Measurements from ENCODE around the gene TMCC1. TPM values are rescaled to one million over a fixed set of nuclear protein-coding genes. Genes with fewer than 3 reads are reported as not detected.

TMCC1 gene
- total and polyA plus RNA-seq, 12 donors = 5.3 to 36.0 (median 27.2) TPM

DNA sequence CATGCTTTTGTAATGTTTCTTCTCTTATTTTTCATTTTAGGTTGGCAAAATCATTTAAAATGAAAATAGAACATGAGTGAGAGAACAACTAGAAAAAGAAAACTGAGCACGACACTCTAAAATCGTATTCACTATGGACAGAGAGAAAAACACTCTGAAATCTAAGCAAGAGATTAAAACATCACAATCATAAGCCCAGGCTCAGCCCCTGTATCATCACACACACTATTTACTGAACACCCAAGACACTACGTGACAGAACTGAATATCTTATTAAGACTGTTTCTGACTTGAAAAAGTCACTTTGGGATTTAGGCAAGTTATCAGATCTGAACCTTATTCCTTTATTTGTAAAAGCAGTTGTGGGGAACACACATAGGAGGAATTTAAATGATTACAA, 204.5 kb downstream of the TMCC1 start:
- ATAC-seq (no peak), DNase-seq (no peak)
- Histone ChIP-seq H3K36me3 (no peaks in the 10 kb centered on the region), H3K4me1 (peaks cover 0 to 49% (median 21%) of the 10 kb centered on the region in 9 donors), H3K27me3 (no peaks in the 10 kb centered on the region), H3K4me3 (peak overlapping the region in 4 of 10 donors; percentile 44 to 56 (median 48)), H3K27ac (peak overlapping the region in 7 of 10 donors; percentile 49 to 82 (median 76)), H3K9me3 (no peaks in the 10 kb centered on the region)
- no peak for TF ChIP-seq CTCF (IDR thresholded peaks at IDR 0.05)
- 64 to 70% methylated on average over 3 of the region's 3 CpGs for WGBS, 2 donors
- intact Hi-C loops (cut with DNase I) = no loop called here

GRCh38 chr3:129688271-129688895, 205.1 kb downstream of the TMCC1 start:
- Histone ChIP-seq H3K4me3 (peak overlapping the region in 9 of 10 donors; percentile 6 to 56 (median 44)), H3K4me1 (peaks cover 0 to 49% (median 21%) of the 10 kb centered on the region in 9 donors), H3K36me3 (no peaks in the 10 kb centered on the region), H3K27ac (peak overlapping the region; percentile 35 to 82 (median 70)), H3K27me3 (no peaks in the 10 kb centered on the region), H3K9me3 (no peaks in the 10 kb centered on the region)
- TF ChIP-seq CTCF (IDR thresholded peaks at IDR 0.05) = peak in 1 of 9 donors; percentile 17
- WGBS, 2 donors = 24 to 28% methylated on average over 11 of the region's 11 CpGs
- DNase-seq (peak; percentile 59 to 75), ATAC-seq (peak; percentile 66 to 86 (median 82))
- intact Hi-C loops (cut with DNase I) = no loop called here

DNA sequence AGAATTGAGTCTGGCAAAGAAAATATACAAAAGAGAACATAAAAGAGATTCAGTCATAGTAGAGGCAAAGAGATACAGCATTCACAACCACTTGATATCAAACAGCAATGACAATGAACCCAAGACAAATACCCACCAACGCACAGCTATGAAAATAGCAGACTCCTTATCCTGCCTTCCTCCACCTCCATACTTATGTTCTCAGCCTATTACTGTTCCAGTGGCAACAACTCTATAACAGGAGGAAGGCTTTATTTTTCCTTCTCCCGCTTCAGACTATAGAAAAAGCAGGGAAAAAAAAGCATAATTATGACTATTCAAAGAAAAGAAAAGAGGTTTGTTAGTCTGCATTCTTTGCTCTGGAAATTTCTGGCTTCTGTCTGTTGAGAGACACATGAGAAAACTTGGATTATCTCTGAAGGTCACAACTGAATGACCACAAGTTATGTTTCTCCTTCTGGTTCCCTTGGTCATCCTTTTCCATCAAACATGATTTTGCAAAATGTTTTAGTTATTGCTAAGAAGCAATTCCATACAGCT, 205.9 kb downstream of the TMCC1 start:
- H3K27me3 ChIP-seq = no peaks in the 10 kb centered on the region
- peak in 3 of 8 donors; percentile 54 to 64 (median 63) for ATAC-seq
- peak overlapping the region in 9 of 10 donors; percentile 6 to 56 (median 44) for H3K4me3 ChIP-seq
- H3K27ac ChIP-seq = peak overlapping the region; percentile 35 to 82 (median 70)
- no peaks in the 10 kb centered on the region for H3K36me3 ChIP-seq
- intact Hi-C loops (cut with DNase I) = no loop called here
- H3K4me1 ChIP-seq = peaks cover 0 to 49% (median 21%) of the 10 kb centered on the region in 9 donors
- no peaks in the 10 kb centered on the region for H3K9me3 ChIP-seq
- no peak for TF ChIP-seq CTCF (IDR thresholded peaks at IDR 0.05)
- DNase-seq = no peak
- WGBS, 2 donors = 59 to 60% methylated on average over 2 of the region's 2 CpGs

- ATAC-seq = peak; percentile 38 to 78 (median 62)
- Histone ChIP-seq H3K9me3 (no peaks in the 10 kb centered on the region), H3K36me3 (no peaks in the 10 kb centered on the region), H3K4me1 (peaks cover 0 to 49% (median 21%) of the 10 kb centered on the region in 9 donors), H3K27me3 (no peaks in the 10 kb centered on the region), H3K4me3 (peak overlapping the region in 7 of 10 donors; percentile 6 to 56 (median 45)), H3K27ac (peak overlapping the region in 7 of 10 donors; percentile 49 to 82 (median 76))
- no peak for TF ChIP-seq CTCF (IDR thresholded peaks at IDR 0.05)
- 63 to 79% methylated on average over 2 of the region's 2 CpGs for WGBS, 2 donors
- DNase-seq = no peak
- intact Hi-C loops (cut with DNase I) = no loop called here
Observed at GRCh38 chr3:129686941-129687340, 206.6 kb downstream of the TMCC1 start.
